NCI-H1105 (cell line): ENCODE measurements around the gene CTNND2.
"Not testable (repeated sequence)": the region's sequence is repeated elsewhere in the genome, so short reads cannot be mapped to it uniquely, and the experiment has no call there.

Experiments used
- DNase-seq: peaks from one replicate; lab custom pipeline; 2025; lab: John Stamatoyannopoulos, UW

CTNND2 gene

GRCh38 chr5:11679676-11680075 is 224.6 kb downstream of the CTNND2 start:
- DNase-seq: no peak

- DNase-seq: no peak
Observed at GRCh38 chr5:11675184-11675583, 229.1 kb downstream of the CTNND2 start.

- no peak for DNase-seq
Observed at GRCh38 chr5:11672385-11673085, 231.7 kb downstream of the CTNND2 start.

- no peak for DNase-seq
Observed at GRCh38 chr5:11658376-11658775, 245.9 kb downstream of the CTNND2 start.

GRCh38 chr5:11656916-11657315 is 247.3 kb downstream of the CTNND2 start:
- DNase-seq: no peak

GRCh38 chr5:11655681-11656080 is 248.6 kb downstream of the CTNND2 start:
- no peak for DNase-seq

- no peak for DNase-seq
Observed at GRCh38 chr5:11650936-11651335, 253.3 kb downstream of the CTNND2 start.

GRCh38 chr5:11646141-11646540 is 258.1 kb downstream of the CTNND2 start:
- no peak for DNase-seq

- no peak for DNase-seq
Observed at GRCh38 chr5:11642438-11642837, 261.8 kb downstream of the CTNND2 start.

- DNase-seq: no peak
Observed at GRCh38 chr5:11640158-11640873, 263.9 kb downstream of the CTNND2 start.

GRCh38 chr5:11622785-11623184 is 281.5 kb downstream of the CTNND2 start:
- DNase-seq: no peak

GRCh38 chr5:11620172-11620571 is 284.1 kb downstream of the CTNND2 start:
- no peak for DNase-seq

- no peak for DNase-seq
Observed at GRCh38 chr5:11619339-11620024, 284.8 kb downstream of the CTNND2 start.

GRCh38 chr5:11617080-11617479 is 287.2 kb downstream of the CTNND2 start:
- DNase-seq: no peak

- not testable (repeated sequence) for DNase-seq
Observed at GRCh38 chr5:11616624-11617023, 287.6 kb downstream of the CTNND2 start.

- DNase-seq: no peak
Observed at GRCh38 chr5:11611011-11611410, 293.2 kb downstream of the CTNND2 start.

GRCh38 chr5:11609570-11610303 is 294.5 kb downstream of the CTNND2 start:
- no peak for DNase-seq

GRCh38 chr5:11608530-11608929 is 295.7 kb downstream of the CTNND2 start:
- DNase-seq: no peak

- DNase-seq: no peak
Observed at GRCh38 chr5:11607944-11608483, 296.2 kb downstream of the CTNND2 start.

- DNase-seq: no peak
Observed at GRCh38 chr5:11602298-11602697, 301.9 kb downstream of the CTNND2 start.

GRCh38 chr5:11599499-11599898 is 304.7 kb downstream of the CTNND2 start:
- DNase-seq: no peak

GRCh38 chr5:11596657-11597071 is 307.6 kb downstream of the CTNND2 start:
- no peak for DNase-seq
